ENCODE measurements around the gene ABCA8.

Gene ABCA8

GRCh38 chr17:68937890-68938514 lies 17.2 kb downstream of the ABCA8 start:
- ChIA-PET POLR2A (no interaction called here), CTCF (no interaction called here)
- Histone ChIP-seq H3K4me3 (ENCODE audit: low read depth, low read length) (no peak overlapping the region), H3K4me1 (ENCODE audit: control insufficient read depth, insufficient read depth, low read length) (no peaks in the 10 kb centered on the region), H3K27ac (ENCODE audit: extremely low read depth, low read depth, low read length) (no peak overlapping the region), H3K9me3 (ENCODE audit: control insufficient read depth, insufficient read depth, low read depth, low read length) (no peaks in the 10 kb centered on the region), H3K36me3 (ENCODE audit: control insufficient read depth in 2 of 2, insufficient read depth in 1 of 2, low read length in 2 of 2) (no peaks in the 10 kb centered on the region)
- TF ChIP-seq ZNF292 (tag by site-specific recombination; IDR thresholded peaks at IDR 0.05; ENCODE audit: borderline replicate concordance, low read depth) (no peak), ZNF561 (tag by site-specific recombination; IDR thresholded peaks at IDR 0.05; ENCODE audit: borderline replicate concordance) (no peak)

- Histone ChIP-seq H3K9me3 (ENCODE audit: control insufficient read depth, insufficient read depth, low read depth, low read length) (no peaks in the 10 kb centered on the region), H3K27ac (ENCODE audit: extremely low read depth, low read depth, low read length) (no peak overlapping the region), H3K4me1 (ENCODE audit: control insufficient read depth, insufficient read depth, low read length) (no peaks in the 10 kb centered on the region), H3K36me3 (ENCODE audit: control insufficient read depth in 2 of 2, insufficient read depth in 1 of 2, low read length in 2 of 2) (no peaks in the 10 kb centered on the region), H3K4me3 (ENCODE audit: low read depth, low read length) (no peak overlapping the region)
- ChIA-PET CTCF (interaction anchor here (0.7 kb wide), 1 partner anchor 307 kb away, joined by 4 read pairs; no protein-coding TSS in a partner anchor), POLR2A (no interaction called here)
- TF ChIP-seq KLF1 (tag by site-specific recombination; IDR thresholded peaks at IDR 0.05) = no peak
- no peak for TF ChIP-seq ZNF571 (tag by site-specific recombination; IDR thresholded peaks at IDR 0.05)
- no peak for TF ChIP-seq ZBTB26 (tag by site-specific recombination; optimal IDR thresholded peaks at IDR 0.05)
- no peak for TF ChIP-seq ZNF335 (tag by site-specific recombination; conservative IDR thresholded peaks at IDR 0.05)
- TF ChIP-seq ZFHX2 (tag by site-specific recombination; conservative IDR thresholded peaks at IDR 0.05) = no peak
- no peak for TF ChIP-seq ZNF670 (tag by site-specific recombination; IDR thresholded peaks at IDR 0.05; ENCODE audit: low read depth)
- no peak for TF ChIP-seq ZBTB17 (tag by site-specific recombination; IDR thresholded peaks at IDR 0.05)
- TF ChIP-seq ZNF548 (tag by site-specific recombination; IDR thresholded peaks at IDR 0.05) = no peak
- TF ChIP-seq ZNF558 (tag by site-specific recombination; IDR thresholded peaks at IDR 0.05) = no peak
- TF ChIP-seq ZNF221 (tag by site-specific recombination; IDR thresholded peaks at IDR 0.05; ENCODE audit: borderline replicate concordance) = no peak
- TF ChIP-seq ZNF19 (tag by site-specific recombination; IDR thresholded peaks at IDR 0.05; ENCODE audit: low read depth) = no peak
- TF ChIP-seq GLIS1 (tag by site-specific recombination; IDR thresholded peaks at IDR 0.05) = no peak
- no peak for TF ChIP-seq GLI4 (tag by site-specific recombination; IDR thresholded peaks at IDR 0.05)
- TF ChIP-seq KLF9 (tag by site-specific recombination; IDR thresholded peaks at IDR 0.05; ENCODE audit: low read depth) = no peak
Measured at GRCh38 chr17:68927516-68927915, 27.7 kb downstream of the ABCA8 start.

- Histone ChIP-seq H3K27ac (ENCODE audit: extremely low read depth, low read depth, low read length) (no peak overlapping the region), H3K4me1 (ENCODE audit: control insufficient read depth, insufficient read depth, low read length) (no peaks in the 10 kb centered on the region), H3K36me3 (ENCODE audit: control insufficient read depth in 2 of 2, insufficient read depth in 1 of 2, low read length in 2 of 2) (no peaks in the 10 kb centered on the region), H3K4me3 (ENCODE audit: low read depth, low read length) (no peak overlapping the region), H3K9me3 (ENCODE audit: control insufficient read depth, insufficient read depth, low read depth, low read length) (no peaks in the 10 kb centered on the region)
- ChIA-PET POLR2A (no interaction called here), CTCF (interaction anchor here (1.0 kb wide), 1 partner anchor 148 kb away, joined by 3 read pairs; no protein-coding TSS in a partner anchor)
- TF ChIP-seq ZNF521 (tag by site-specific recombination; IDR thresholded peaks at IDR 0.05) (no peak), ZNF121 (tag by site-specific recombination; IDR thresholded peaks at IDR 0.05) (no peak), ZNF132 (tag by site-specific recombination; IDR thresholded peaks at IDR 0.05; ENCODE audit: borderline replicate concordance) (no peak), ZNF768 (tag by site-specific recombination; IDR thresholded peaks at IDR 0.05) (no peak), PRDM1 (tag by site-specific recombination; IDR thresholded peaks at IDR 0.05) (no peak), ZNF626 (tag by site-specific recombination; IDR thresholded peaks at IDR 0.05) (no peak)
Measured at GRCh38 chr17:68924793-68925720, 30.1 kb downstream of the ABCA8 start.

All from HEK293 (cell line).